K562 (cell line): ENCODE results near the gene NUDCD3. TPM values are rescaled to one million over a fixed set of nuclear protein-coding genes. Genes with fewer than 3 reads are reported as not detected.

Source experiments
- ATAC-seq: fragments of 200-7000 bp; cut with Tn5 transposase; 3 replicates; pipeline ENCODE4 v1.9.1; 2020; ENCODE audit warnings: moderate library complexity
- BruUV-seq: library from RNA; stranded (reverse); fragments of 400-500 nt; replicated peaks from 2 replicates; lab custom pipeline; 2021; lab: Mats Ljungman, UMichigan
- CTCF ChIA-PET: fragments of 300-600 bp; formaldehyde crosslinking; extraction: SDS; loops from one replicate; lab custom pipeline; 2021; ENCODE audit warnings: low intra/inter-chr PET ratio; lab: Yijun Ruan, JAX
- POLR2A ChIA-PET: fragments of 300-600, 350-650 bp; sonication (Branson Sonifier 250); formaldehyde crosslinking; extraction: SDS; loops from one replicate; lab custom pipeline; 2021; ENCODE audit warnings: antibody characterized with exemption, inconsistent platforms; lab: Yijun Ruan, JAX
- DNase-seq, 4 experiments: peaks; one replicate each; pipeline versions ENCODE4 v3.0.0 to v3.0.0-alpha.2; 2011 to 2018; ENCODE audit warnings: low spot score in 3 of 4, mixed read lengths in 3 of 4; ENCODE audit errors: extremely low read depth in 1 of 4
- FAIRE-seq: peaks from 2 replicates; lab custom pipeline; 2011; peaks lifted over from hg19 to GRCh38; lab: Jason Lieb, UNC
- H2AFZ ChIP-seq: 2 replicates; pipeline ENCODE4 v1.6.0; 2011; ENCODE audit warnings: low read depth, low read length, control low read depth, inconsistent platforms
- H3K27ac ChIP-seq: fragments of 200-600 bp; 3 replicates; pipeline ENCODE4 v1.8.0; 2011; ENCODE audit warnings: low read depth, mild to moderate bottlenecking, control low read depth, inconsistent platforms, low read length, moderate library complexity, mixed read lengths; ENCODE audit errors: extremely low read depth
- H3K27me3 ChIP-seq, 2 experiments: fragments of 300-600 bp in 1 of 2; 2 replicates in 1 of 2; 3 replicates in 1 of 2; pipeline versions ENCODE4 v1.6.0 to v1.8.0; 2011; ENCODE audit warnings: inconsistent platforms in 2 of 2, low read length in 2 of 2, mild to moderate bottlenecking in 1 of 2, mixed read lengths in 1 of 2, moderate library complexity in 1 of 2; ENCODE audit not compliant: control insufficient read depth in 2 of 2, insufficient read depth in 2 of 2
- H3K36me3 ChIP-seq: fragments of 300-600 bp; 3 replicates; pipeline ENCODE4 v1.8.0; 2011; ENCODE audit warnings: mild to moderate bottlenecking, low read length, inconsistent platforms; ENCODE audit not compliant: control insufficient read depth, insufficient read depth
- H3K4me1 ChIP-seq, 2 experiments: fragments of 200-600 bp in 1 of 2; replicated peaks in 1 of 2; 2 replicates in 1 of 2; 3 replicates in 1 of 2; pipeline versions ENCODE4 v1.5.1 to v1.8.0; 2011; ENCODE audit warnings: inconsistent platforms in 2 of 2, low read length in 2 of 2, mild to moderate bottlenecking in 1 of 2, mixed read lengths in 1 of 2, moderate library complexity in 1 of 2; ENCODE audit not compliant: control insufficient read depth in 2 of 2, insufficient read depth in 2 of 2
- H3K4me2 ChIP-seq: 2 replicates; pipeline ENCODE4 v1.6.1; 2011; ENCODE audit warnings: low read length, control low read depth, inconsistent platforms, mixed read lengths; ENCODE audit not compliant: insufficient read depth
- H3K4me3 ChIP-seq: fragments of 200-600 bp; sonication (generic), shearing (Covaris generic); 2 replicates; pipeline ENCODE4 v1.5.1; 2016; ENCODE audit warnings: control low read depth, inconsistent platforms
- H3K79me2 ChIP-seq: fragments of 200-600 bp; 3 replicates; pipeline ENCODE4 v1.8.0; 2011; ENCODE audit warnings: low read length, inconsistent platforms; ENCODE audit not compliant: control insufficient read depth, insufficient read depth
- H3K9ac ChIP-seq, 2 experiments: 2 replicates each; pipeline versions ENCODE4 v1.6.0 to v1.6.1; 2011; ENCODE audit warnings: low read depth in 2 of 2, low read length in 2 of 2, control low read depth in 1 of 2, inconsistent platforms in 1 of 2, mild to moderate bottlenecking in 1 of 2, mixed read lengths in 1 of 2; ENCODE audit not compliant: insufficient read depth in 1 of 2
- H3K9me1 ChIP-seq: one replicate; pipeline ENCODE4 v1.6.0; 2011; ENCODE audit warnings: inconsistent platforms, mild to moderate bottlenecking, low read length, moderate library complexity; ENCODE audit not compliant: control insufficient read depth, insufficient read depth
- H3K9me3 ChIP-seq: replicated peaks from 2 replicates; pipeline ENCODE4 v1.5.1; 2011; ENCODE audit warnings: low read depth, low read length, inconsistent platforms; ENCODE audit not compliant: control insufficient read depth, insufficient read depth
- H4K20me1 ChIP-seq: replicated peaks from 2 replicates; pipeline ENCODE4 v1.6.1; 2011; ENCODE audit warnings: low read length, inconsistent platforms, mixed read lengths; ENCODE audit not compliant: control insufficient read depth, insufficient read depth
- EGR1 ChIP-seq: fragments of 450-650 bp; conservative IDR thresholded peaks from 2 replicates; pipeline ENCODE4 v1.6.1; 2017; ENCODE audit warnings: mild to moderate bottlenecking
- FOXP1 ChIP-seq: sonication (generic); formaldehyde crosslinking; IDR thresholded peaks from 2 replicates; pipeline ENCODE4 v1.8.0; 2022; ENCODE audit warnings: mild to moderate bottlenecking, missing genetic modification reagents
- HLTF ChIP-seq: fragments of 450-650 bp; IDR thresholded peaks from 2 replicates; pipeline ENCODE4 v1.6.1; 2016
- ILK ChIP-seq: fragments of 450-650 bp; IDR thresholded peaks from 2 replicates; pipeline ENCODE4 v1.6.1; 2016; ENCODE audit warnings: missing genetic modification characterization, low read depth, mild to moderate bottlenecking, missing compliant biosample characterization, moderate library complexity, borderline replicate concordance
- L3MBTL2 ChIP-seq: fragments of 450-650 bp; IDR thresholded peaks from 2 replicates; pipeline ENCODE4 v1.6.1; 2016; ENCODE audit warnings: mild to moderate bottlenecking, moderate library complexity
- MIER1 ChIP-seq: fragments of 450-650 bp; IDR thresholded peaks from 2 replicates; pipeline ENCODE4 v1.6.1; 2016; ENCODE audit warnings: antibody characterized with exemption, mild to moderate bottlenecking, low read depth
- MYNN ChIP-seq, 2 experiments: sonication (generic); formaldehyde crosslinking in 1 of 2; IDR thresholded peaks; 2 replicates each; pipeline versions ENCODE4 v1.5.0 to v1.6.1; 2016 to 2020; ENCODE audit warnings: antibody characterized with exemption in 1 of 2, missing genetic modification reagents in 1 of 2
- TBP ChIP-seq: optimal IDR thresholded peaks from 2 replicates; pipeline ENCODE3; 2011; ENCODE audit warnings: low read depth, low read length, improper control_type of control experiment
- THRAP3 ChIP-seq: fragments of 450-650 bp; IDR thresholded peaks from 2 replicates; pipeline ENCODE4 v1.6.1; 2016; ENCODE audit warnings: mild to moderate bottlenecking, inconsistent platforms, borderline replicate concordance
- WGBS: fragments of 100-300 bp; shearing (Covaris generic); methylation state at CpG from one replicate; pipeline ENCODE4 v1.1.6; 2016; ENCODE audit warnings: low coverage, mixed read lengths; ENCODE audit not compliant: insufficient coverage; ENCODE audit errors: missing lambda C conversion rate; 5-methylcytosine and 5-hydroxymethylcytosine counted together
- in situ Hi-C: fragments of 300-500 bp; cut with MboI; formaldehyde crosslinking; loops from 4 replicates; pipeline ENCODE4 v1.15.0; 2018; ENCODE audit warnings: inconsistent platforms, mixed read lengths
- intact Hi-C: fragments of 100-400 bp; cut with micrococcal nuclease; formaldehyde crosslinking; loops from 2 replicates; pipeline ENCODE4 v1.14.2; 2022
- polyA plus RNA-seq, 8 experiments: library from polyadenylated mRNA; depleted of rRNA in 4 of 8; stranded (reverse) in 5 of 8; unstranded in 3 of 8; fragments of >200 nt; fragmentation: Nextera tagmentation in 2 of 8; fragmentation: Illumina TruSeq in 1 of 8; extraction: Ambion mirVana in 2 of 8; extraction: Trizol in 1 of 8; gene quantifications; 2 replicates each; pipeline versions ENCODE4 v1.2.1 to v1.2.3, GENCODE V29; 2011 to 2014; ENCODE audit warnings: inconsistent platforms in 1 of 8, missing spikeins in 1 of 8
- total RNA-seq, 7 experiments: library from RNA; depleted of rRNA in 6 of 7; stranded (reverse); fragments of >200 nt in 6 of 7; fragmentation: Illumina TruSeq in 2 of 7; extraction: Trizol in 2 of 7; gene quantifications; 2 replicates each; pipeline versions ENCODE4 v1.2.1 to v1.2.3, GENCODE V29; 2011 to 2021; ENCODE audit warnings: low replicate concordance in 1 of 7
- TF ChIP-seq, protein P1 (sequence below): sonication (generic); formaldehyde crosslinking; IDR thresholded peaks from 2 replicates; pipeline ENCODE4 v1.8.0; 2022; ENCODE audit warnings: missing genetic modification reagents, mild to moderate bottlenecking, borderline replicate concordance
- TF ChIP-seq, protein P2 (sequence below): sonication (generic); formaldehyde crosslinking; IDR thresholded peaks from 2 replicates; pipeline ENCODE4 v1.8.0; 2023; ENCODE audit warnings: mild to moderate bottlenecking, missing genetic modification reagents

Gene NUDCD3
- total and polyA plus RNA-seq, 9 of the 15 experiments (the other 6 are each of a cell fraction or from before 2014, with no cell fraction given) = 24.8 to 64.2 (median 42.6) TPM

DNA sequence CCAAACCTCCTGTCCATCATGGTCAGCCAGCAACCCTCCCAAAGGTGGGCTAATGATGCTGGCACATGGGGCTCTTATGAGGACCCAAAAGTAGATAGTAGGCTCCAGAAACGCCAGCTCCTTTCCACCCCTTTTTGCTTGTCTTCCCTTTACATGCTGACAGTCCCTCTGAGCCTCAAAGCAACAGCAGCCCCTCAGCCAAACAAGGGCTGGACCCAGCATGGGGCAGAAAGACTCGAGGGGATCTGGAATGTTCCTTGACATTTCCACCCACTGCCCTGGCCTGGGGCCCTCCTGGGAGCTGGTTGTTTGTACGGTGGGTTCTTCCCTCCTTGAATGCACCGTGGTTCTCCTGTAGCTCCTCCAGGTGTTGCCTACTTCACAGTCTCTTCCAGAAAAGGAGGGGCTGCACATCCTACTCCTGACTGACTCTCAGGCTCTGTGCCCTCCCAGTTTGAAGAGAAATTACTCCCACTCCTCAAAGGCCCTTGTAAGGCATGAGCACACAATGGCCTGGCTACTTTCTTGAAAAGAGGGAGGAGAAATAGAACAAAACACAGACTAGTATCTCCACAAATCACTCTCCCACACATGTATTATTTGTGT, 21.5 kb upstream of the NUDCD3 start:
- no peak overlapping the region for H3K4me3 ChIP-seq
- intact Hi-C loops = no loop called here
- ATAC-seq (no peak), DNase-seq (no peak), FAIRE-seq (no peak)
- no peaks in the 10 kb centered on the region; a peak in 1 of 5 replicates for H3K27me3 ChIP-seq
- BruUV-seq = no TSS peak
- in situ Hi-C loops = no loop called here
- H3K27ac ChIP-seq = no peak overlapping the region
- no peaks in the 10 kb centered on the region for H3K9me3 ChIP-seq
- no peaks in the 10 kb centered on the region for H3K9me1 ChIP-seq
- no peak overlapping the region for H3K4me2 ChIP-seq
- POLR2A ChIA-PET = interaction anchor here (0.6 to 1.9 kb wide), 5 partner anchors 9 to 460 kb away, joined by 3 to 6 read pairs (median 3); no protein-coding TSS in a partner anchor
- CTCF ChIA-PET = no interaction called here
- no peaks in the 10 kb centered on the region for H3K36me3 ChIP-seq
- H3K9ac ChIP-seq = no peak overlapping the region; a peak in 1 of 4 replicates
- WGBS = 0% methylated on average over 4 of the region's 4 CpGs
- no peaks in the 10 kb centered on the region for H3K79me2 ChIP-seq
- H2AFZ ChIP-seq = 0 out of 2 replicates have a peak overlapping the region, but pooled peaks have one; percentile 28
- 0 out of 5 replicates have a peak, but pooled peaks cover 0 to 3% of the 10 kb centered on the region in 2 experiments for H3K4me1 ChIP-seq
- no peaks in the 10 kb centered on the region for H4K20me1 ChIP-seq
- TF ChIP-seq ILK (tag) (no peak), HLTF (no peak), THRAP3 (no peak), MYNN (IDR thresholded peaks at IDR 0.05) (no peak), MYNN (CRISPR knock-in tag; IDR thresholded peaks at IDR 0.05) (no peak), EGR1 (no peak), MIER1 (no peak), L3MBTL2 (no peak), FOXP1 (CRISPR knock-in tag) (no peak), TBP (no peak)
- TF ChIP-seq, protein P1, sequence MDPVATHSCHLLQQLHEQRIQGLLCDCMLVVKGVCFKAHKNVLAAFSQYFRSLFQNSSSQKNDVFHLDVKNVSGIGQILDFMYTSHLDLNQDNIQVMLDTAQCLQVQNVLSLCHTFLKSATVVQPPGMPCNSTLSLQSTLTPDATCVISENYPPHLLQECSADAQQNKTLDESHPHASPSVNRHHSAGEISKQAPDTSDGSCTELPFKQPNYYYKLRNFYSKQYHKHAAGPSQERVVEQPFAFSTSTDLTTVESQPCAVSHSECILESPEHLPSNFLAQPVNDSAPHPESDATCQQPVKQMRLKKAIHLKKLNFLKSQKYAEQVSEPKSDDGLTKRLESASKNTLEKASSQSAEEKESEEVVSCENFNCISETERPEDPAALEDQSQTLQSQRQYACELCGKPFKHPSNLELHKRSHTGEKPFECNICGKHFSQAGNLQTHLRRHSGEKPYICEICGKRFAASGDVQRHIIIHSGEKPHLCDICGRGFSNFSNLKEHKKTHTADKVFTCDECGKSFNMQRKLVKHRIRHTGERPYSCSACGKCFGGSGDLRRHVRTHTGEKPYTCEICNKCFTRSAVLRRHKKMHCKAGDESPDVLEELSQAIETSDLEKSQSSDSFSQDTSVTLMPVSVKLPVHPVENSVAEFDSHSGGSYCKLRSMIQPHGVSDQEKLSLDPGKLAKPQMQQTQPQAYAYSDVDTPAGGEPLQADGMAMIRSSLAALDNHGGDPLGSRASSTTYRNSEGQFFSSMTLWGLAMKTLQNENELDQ = no peak
- TF ChIP-seq, protein P2, sequence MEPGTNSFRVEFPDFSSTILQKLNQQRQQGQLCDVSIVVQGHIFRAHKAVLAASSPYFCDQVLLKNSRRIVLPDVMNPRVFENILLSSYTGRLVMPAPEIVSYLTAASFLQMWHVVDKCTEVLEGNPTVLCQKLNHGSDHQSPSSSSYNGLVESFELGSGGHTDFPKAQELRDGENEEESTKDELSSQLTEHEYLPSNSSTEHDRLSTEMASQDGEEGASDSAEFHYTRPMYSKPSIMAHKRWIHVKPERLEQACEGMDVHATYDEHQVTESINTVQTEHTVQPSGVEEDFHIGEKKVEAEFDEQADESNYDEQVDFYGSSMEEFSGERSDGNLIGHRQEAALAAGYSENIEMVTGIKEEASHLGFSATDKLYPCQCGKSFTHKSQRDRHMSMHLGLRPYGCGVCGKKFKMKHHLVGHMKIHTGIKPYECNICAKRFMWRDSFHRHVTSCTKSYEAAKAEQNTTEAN (CRISPR knock-in tag) = no peak
